ENCODE data around the gene HNRNPH3.
"Not testable (repeated sequence)": the region's sequence is repeated elsewhere in the genome, so short reads cannot be mapped to it uniquely, and the experiment has no call there.

The HNRNPH3 gene

GRCh38 chr10:68318331-68319059 is 13.4 kb upstream of the HNRNPH3 start:
- Mint-ChIP-seq H3K36me3 (peaks cover 16% of the 10 kb centered on the region), H3K4me3 (no peak overlapping the region), H3K27ac (no peak overlapping the region), H3K4me1 (no peaks in the 10 kb centered on the region), H3K9me3 (peaks cover 11% of the 10 kb centered on the region), H3K27me3 (no peaks in the 10 kb centered on the region)
- no peak for ATAC-seq

GRCh38 chr10:68324396-68324795 is 7.5 kb upstream of the HNRNPH3 start:
- not testable (repeated sequence) for ATAC-seq, H3K4me1 Mint-ChIP-seq, H3K36me3 Mint-ChIP-seq, H3K27ac Mint-ChIP-seq, H3K9me3 Mint-ChIP-seq, H3K4me3 Mint-ChIP-seq, H3K27me3 Mint-ChIP-seq

- Mint-ChIP-seq H3K9me3 (no peaks in the 10 kb centered on the region), H3K27ac (peak overlapping the region; percentile 6), H3K27me3 (no peaks in the 10 kb centered on the region), H3K4me3 (peak overlapping the region; percentile 24), H3K4me1 (peaks cover 26% of the 10 kb centered on the region), H3K36me3 (peaks cover 5% of the 10 kb centered on the region)
- ATAC-seq, result no peak
Observed at GRCh38 chr10:68327889-68328786, 3.7 kb upstream of the HNRNPH3 start.

GRCh38 chr10:68329506-68329861 is 2.4 kb upstream of the HNRNPH3 start:
- Mint-ChIP-seq H3K27ac (no peak overlapping the region), H3K4me1 (peaks cover 40% of the 10 kb centered on the region), H3K9me3 (no peaks in the 10 kb centered on the region), H3K27me3 (no peaks in the 10 kb centered on the region), H3K36me3 (peaks cover 12% of the 10 kb centered on the region), H3K4me3 (no peak overlapping the region)
- no peak for ATAC-seq

GRCh38 chr10:68330852-68331454 is 911 bp upstream of the HNRNPH3 start:
- Mint-ChIP-seq H3K27me3 (no peaks in the 10 kb centered on the region), H3K36me3 (peaks cover 20% of the 10 kb centered on the region), H3K9me3 (no peaks in the 10 kb centered on the region), H3K4me3 (peak overlapping the region; percentile 98), H3K27ac (peak overlapping the region; percentile 99), H3K4me1 (peaks cover 54% of the 10 kb centered on the region)
- ATAC-seq, result no peak

- Mint-ChIP-seq H3K27me3 (no peaks in the 10 kb centered on the region), H3K4me1 (peaks cover 69% of the 10 kb centered on the region), H3K4me3 (peak within 1 kb of the TSS; percentile 98), H3K36me3 (peaks cover 33% of the 10 kb centered on the region), H3K27ac (peak within 1 kb of the TSS; percentile 99), H3K9me3 (no peaks in the 10 kb centered on the region)
- peak; percentile 40 for ATAC-seq
Observed at GRCh38 chr10:68332259-68333057, 594 bp downstream of the HNRNPH3 start, which contains the start of gene PBLD. PBLD (minus strand) TSS chr10:68332928; CDS start chr10:68306844, 26,084 bp downstream.

GRCh38 chr10:68333058-68333395 is 1.2 kb downstream of the HNRNPH3 start:
- Mint-ChIP-seq H3K36me3 (peaks cover 39% of the 10 kb centered on the region), H3K27ac (peak overlapping the region; percentile 99), H3K27me3 (no peaks in the 10 kb centered on the region), H3K9me3 (no peaks in the 10 kb centered on the region), H3K4me3 (peak overlapping the region; percentile 98), H3K4me1 (peaks cover 74% of the 10 kb centered on the region)
- ATAC-seq, result no peak

GRCh38 chr10:68333440-68334431 is 1.9 kb downstream of the HNRNPH3 start:
- no peak for ATAC-seq
- no peaks in the 10 kb centered on the region for H3K9me3 Mint-ChIP-seq
- H3K36me3 Mint-ChIP-seq, result peaks cover 46% of the 10 kb centered on the region
- H3K4me1 Mint-ChIP-seq, result peaks cover 74% of the 10 kb centered on the region
- H3K4me3 Mint-ChIP-seq, result peak overlapping the region; percentile 98
- H3K27me3 Mint-ChIP-seq, result no peaks in the 10 kb centered on the region
- peak overlapping the region; percentile 99 for H3K27ac Mint-ChIP-seq

GRCh38 chr10:68334672-68335467 is 3.0 kb downstream of the HNRNPH3 start:
- H3K36me3 Mint-ChIP-seq, result peaks cover 57% of the 10 kb centered on the region
- no peaks in the 10 kb centered on the region for H3K9me3 Mint-ChIP-seq
- peak overlapping the region; percentile 98 for H3K4me3 Mint-ChIP-seq
- no peak for ATAC-seq
- no peaks in the 10 kb centered on the region for H3K27me3 Mint-ChIP-seq
- H3K27ac Mint-ChIP-seq, result peak overlapping the region; percentile 78
- H3K4me1 Mint-ChIP-seq, result peaks cover 81% of the 10 kb centered on the region

- H3K9me3 Mint-ChIP-seq, result no peaks in the 10 kb centered on the region
- no peak for ATAC-seq
- H3K4me1 Mint-ChIP-seq, result peaks cover 72% of the 10 kb centered on the region
- no peaks in the 10 kb centered on the region for H3K27me3 Mint-ChIP-seq
- H3K4me3 Mint-ChIP-seq, result peak overlapping the region; percentile 41
- H3K27ac Mint-ChIP-seq, result peak overlapping the region; percentile 78
- peaks cover 75% of the 10 kb centered on the region for H3K36me3 Mint-ChIP-seq
Observed at GRCh38 chr10:68336754-68337351, 5.0 kb downstream of the HNRNPH3 start.

- Mint-ChIP-seq H3K36me3 (peaks cover 84% of the 10 kb centered on the region), H3K4me1 (peaks cover 44% of the 10 kb centered on the region), H3K4me3 (no peak overlapping the region), H3K27me3 (no peaks in the 10 kb centered on the region), H3K27ac (peak overlapping the region; percentile 54), H3K9me3 (no peaks in the 10 kb centered on the region)
- ATAC-seq, result no peak
Observed at GRCh38 chr10:68340358-68341080, 8.7 kb downstream of the HNRNPH3 start.

- H3K27ac Mint-ChIP-seq, result no peak overlapping the region
- H3K4me1 Mint-ChIP-seq, result peaks cover 19% of the 10 kb centered on the region
- H3K27me3 Mint-ChIP-seq, result no peaks in the 10 kb centered on the region
- peaks cover 74% of the 10 kb centered on the region for H3K36me3 Mint-ChIP-seq
- H3K9me3 Mint-ChIP-seq, result no peaks in the 10 kb centered on the region
- H3K4me3 Mint-ChIP-seq, result no peak overlapping the region
- no peak for ATAC-seq
Observed at GRCh38 chr10:68342909-68343516, 11.1 kb downstream of the HNRNPH3 start.
